SK-N-SH treated with all-trans-retinoic acid at 6 μM for 48 hours (cell line): ENCODE results near the gene EPS8L2.

Experiments
- ATAC-seq: fragments of 200-7000 bp; cut with Tn5 transposase; 3 replicates; pipeline ENCODE4 v1.9.1; 2020; ENCODE audit warnings: mild to moderate bottlenecking, moderate library complexity
- ARNTL ChIP-seq: fragments of 450-650 bp; formaldehyde crosslinking; IDR thresholded peaks from 2 replicates; pipeline ENCODE4 v1.5.0; 2020; ENCODE audit warnings: low read depth, mild to moderate bottlenecking, moderate library complexity, borderline replicate concordance
- BACH2 ChIP-seq: fragments of 250-450 bp; sonication (Bioruptor Pico); IDR thresholded peaks from 2 replicates; pipeline ENCODE4 v1.9.0; 2021; ENCODE audit warnings: mild to moderate bottlenecking, borderline replicate concordance
- CSDC2 ChIP-seq: fragments of 250-450 bp; sonication (Bioruptor Pico); IDR thresholded peaks from 2 replicates; pipeline ENCODE4 v1.5.0; 2020; ENCODE audit warnings: mild to moderate bottlenecking, moderate library complexity
- CSRNP3 ChIP-seq: fragments of 250-450 bp; sonication (Bioruptor Pico); IDR thresholded peaks from 2 replicates; pipeline ENCODE4 v1.5.1; 2021; ENCODE audit warnings: mild to moderate bottlenecking, moderate library complexity
- ESRRG ChIP-seq: fragments of 250-450 bp; sonication (Bioruptor Pico); IDR thresholded peaks from 2 replicates; pipeline ENCODE4 v1.6.1; 2021; ENCODE audit warnings: mild to moderate bottlenecking
- GLIS3 ChIP-seq: fragments of 250-450 bp; sonication (Bioruptor Pico); IDR thresholded peaks from 2 replicates; pipeline ENCODE4 v1.5.0; 2020; ENCODE audit warnings: mild to moderate bottlenecking, moderate library complexity
- ISL1 ChIP-seq: fragments of 250-450 bp; sonication (Bioruptor Pico); IDR thresholded peaks from 2 replicates; pipeline ENCODE4 v2.1.2; 2022; ENCODE audit warnings: mild to moderate bottlenecking, moderate library complexity
- OSR1 ChIP-seq: fragments of 250-450 bp; sonication (Bioruptor Pico); IDR thresholded peaks from 2 replicates; pipeline ENCODE4 v1.8.0; 2022; ENCODE audit warnings: moderate library complexity, mild to moderate bottlenecking, inconsistent platforms
- PPARA ChIP-seq: fragments of 250-450 bp; sonication (Bioruptor Pico); IDR thresholded peaks from 2 replicates; pipeline ENCODE4 v1.5.0; 2020; ENCODE audit warnings: mild to moderate bottlenecking, borderline replicate concordance
- RARB ChIP-seq: fragments of 250-450 bp; sonication (Bioruptor Pico); IDR thresholded peaks from 2 replicates; pipeline ENCODE4 v1.8.0; 2021; ENCODE audit warnings: mild to moderate bottlenecking, moderate library complexity
- SNAI2 ChIP-seq: fragments of 250-450 bp; sonication (Bioruptor Pico); IDR thresholded peaks from 2 replicates; pipeline ENCODE4 v1.5.0; 2020; ENCODE audit warnings: mild to moderate bottlenecking, moderate library complexity
- TCF4 ChIP-seq: fragments of 250-450 bp; sonication (Bioruptor Pico); IDR thresholded peaks from 2 replicates; pipeline ENCODE4 v1.8.0; 2021; ENCODE audit warnings: mild to moderate bottlenecking, moderate library complexity, borderline replicate concordance
- TOX ChIP-seq: fragments of 250-450 bp; sonication (Bioruptor Pico); IDR thresholded peaks from 2 replicates; pipeline ENCODE4 v1.8.0; 2021; ENCODE audit warnings: mild to moderate bottlenecking, moderate library complexity, borderline replicate concordance
- TSHZ2 ChIP-seq: fragments of 250-450 bp; sonication (Bioruptor Pico); IDR thresholded peaks from 2 replicates; pipeline ENCODE4 v1.5.0; 2020; ENCODE audit warnings: mild to moderate bottlenecking, moderate library complexity
- ZC3H10 ChIP-seq: fragments of 250-450 bp; sonication (Bioruptor Pico); IDR thresholded peaks from 2 replicates; pipeline ENCODE4 v1.5.1; 2021; ENCODE audit warnings: mild to moderate bottlenecking, moderate library complexity
- ZFP3 ChIP-seq: fragments of 250-450 bp; sonication (Bioruptor Pico); IDR thresholded peaks from 2 replicates; pipeline ENCODE4 v1.5.0; 2020; ENCODE audit warnings: mild to moderate bottlenecking, moderate library complexity
- ZFP30 ChIP-seq: fragments of 450-650 bp; formaldehyde crosslinking; IDR thresholded peaks from 2 replicates; pipeline ENCODE4 v1.5.0; 2022; ENCODE audit warnings: mild to moderate bottlenecking, moderate library complexity
- ZNF565 ChIP-seq: fragments of 450-650 bp; formaldehyde crosslinking; conservative IDR thresholded peaks from 2 replicates; pipeline ENCODE4 v1.5.0; 2020; ENCODE audit warnings: low read depth, mild to moderate bottlenecking, moderate library complexity
- ZNF70 ChIP-seq: fragments of 450-650 bp; formaldehyde crosslinking; IDR thresholded peaks from 2 replicates; pipeline ENCODE4 v1.5.0; 2020; ENCODE audit warnings: mild to moderate bottlenecking, moderate library complexity
- ZNF8 ChIP-seq: fragments of 450-650 bp; formaldehyde crosslinking; IDR thresholded peaks from 2 replicates; pipeline ENCODE4 v1.5.0; 2020; ENCODE audit warnings: mild to moderate bottlenecking, moderate library complexity
- TF ChIP-seq, protein P1 (sequence below): fragments of 250-450 bp; sonication (Bioruptor Pico); IDR thresholded peaks from 2 replicates; pipeline ENCODE4 v1.8.0; 2020; ENCODE audit warnings: mild to moderate bottlenecking, moderate library complexity, borderline replicate concordance
- TF ChIP-seq, protein P2 (sequence below): fragments of 250-450 bp; sonication (Bioruptor Pico); IDR thresholded peaks from 2 replicates; pipeline ENCODE4 v1.5.1; 2020; ENCODE audit warnings: low read depth, mild to moderate bottlenecking, moderate library complexity

EPS8L2 gene

GRCh38 chr11:721741-722345, 15.8 kb downstream of the EPS8L2 start:
- ATAC-seq: peak; percentile 18; the same call in 1 of the 3 replicates
- TF ChIP-seq, protein P1, sequence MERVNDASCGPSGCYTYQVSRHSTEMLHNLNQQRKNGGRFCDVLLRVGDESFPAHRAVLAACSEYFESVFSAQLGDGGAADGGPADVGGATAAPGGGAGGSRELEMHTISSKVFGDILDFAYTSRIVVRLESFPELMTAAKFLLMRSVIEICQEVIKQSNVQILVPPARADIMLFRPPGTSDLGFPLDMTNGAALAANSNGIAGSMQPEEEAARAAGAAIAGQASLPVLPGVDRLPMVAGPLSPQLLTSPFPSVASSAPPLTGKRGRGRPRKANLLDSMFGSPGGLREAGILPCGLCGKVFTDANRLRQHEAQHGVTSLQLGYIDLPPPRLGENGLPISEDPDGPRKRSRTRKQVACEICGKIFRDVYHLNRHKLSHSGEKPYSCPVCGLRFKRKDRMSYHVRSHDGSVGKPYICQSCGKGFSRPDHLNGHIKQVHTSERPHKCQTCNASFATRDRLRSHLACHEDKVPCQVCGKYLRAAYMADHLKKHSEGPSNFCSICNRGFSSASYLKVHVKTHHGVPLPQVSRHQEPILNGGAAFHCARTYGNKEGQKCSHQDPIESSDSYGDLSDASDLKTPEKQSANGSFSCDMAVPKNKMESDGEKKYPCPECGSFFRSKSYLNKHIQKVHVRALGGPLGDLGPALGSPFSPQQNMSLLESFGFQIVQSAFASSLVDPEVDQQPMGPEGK (CRISPR knock-in tag): no peak
- no peak for TF ChIP-seq ISL1
- TF ChIP-seq TOX (CRISPR knock-in tag): no peak
- no peak for TF ChIP-seq BACH2 (CRISPR knock-in tag)
- no peak for TF ChIP-seq ARNTL
- no peak for TF ChIP-seq TSHZ2
- TF ChIP-seq PPARA (CRISPR knock-in tag): no peak
- TF ChIP-seq TCF4 (CRISPR knock-in tag): no peak
- no peak for TF ChIP-seq ZFP30 (CRISPR knock-in tag)
- no peak for TF ChIP-seq GLIS3 (CRISPR knock-in tag)
- TF ChIP-seq ZNF8 (CRISPR knock-in tag): no peak
- no peak for TF ChIP-seq ZC3H10
- no peak for TF ChIP-seq SNAI2 (CRISPR knock-in tag)
- TF ChIP-seq ZNF70: no peak
- no peak for TF ChIP-seq CSDC2 (CRISPR knock-in tag)
- TF ChIP-seq OSR1 (CRISPR knock-in tag): no peak
- TF ChIP-seq ZNF565 (CRISPR knock-in tag): no peak

- no peak for TF ChIP-seq TSHZ2
- no peak for TF ChIP-seq CSDC2 (CRISPR knock-in tag)
- no peak for TF ChIP-seq SNAI2 (CRISPR knock-in tag)
- no peak for TF ChIP-seq ZNF70
- TF ChIP-seq, protein P2, sequence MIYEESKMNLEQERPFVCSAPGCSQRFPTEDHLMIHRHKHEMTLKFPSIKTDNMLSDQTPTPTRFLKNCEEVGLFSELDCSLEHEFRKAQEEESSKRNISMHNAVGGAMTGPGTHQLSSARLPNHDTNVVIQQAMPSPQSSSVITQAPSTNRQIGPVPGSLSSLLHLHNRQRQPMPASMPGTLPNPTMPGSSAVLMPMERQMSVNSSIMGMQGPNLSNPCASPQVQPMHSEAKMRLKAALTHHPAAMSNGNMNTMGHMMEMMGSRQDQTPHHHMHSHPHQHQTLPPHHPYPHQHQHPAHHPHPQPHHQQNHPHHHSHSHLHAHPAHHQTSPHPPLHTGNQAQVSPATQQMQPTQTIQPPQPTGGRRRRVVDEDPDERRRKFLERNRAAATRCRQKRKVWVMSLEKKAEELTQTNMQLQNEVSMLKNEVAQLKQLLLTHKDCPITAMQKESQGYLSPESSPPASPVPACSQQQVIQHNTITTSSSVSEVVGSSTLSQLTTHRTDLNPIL (CRISPR knock-in tag): no peak
- TF ChIP-seq CSRNP3 (CRISPR knock-in tag): no peak
- no peak for TF ChIP-seq TCF4 (CRISPR knock-in tag)
- TF ChIP-seq, protein P1 (CRISPR knock-in tag): no peak
- TF ChIP-seq ZNF565 (CRISPR knock-in tag): no peak
- TF ChIP-seq RARB (CRISPR knock-in tag): no peak
- no peak for TF ChIP-seq ZC3H10
- no peak for TF ChIP-seq ESRRG (CRISPR knock-in tag)
- no peak for TF ChIP-seq GLIS3 (CRISPR knock-in tag)
- no peak for TF ChIP-seq PPARA (CRISPR knock-in tag)
- no peak for TF ChIP-seq ZFP3
- TF ChIP-seq OSR1 (CRISPR knock-in tag): no peak
- TF ChIP-seq ZNF8 (CRISPR knock-in tag): no peak
- TF ChIP-seq, all 23 proteins: peak for 0
- ATAC-seq: no peak
Measured at GRCh38 chr11:722346-722811, 16.3 kb downstream of the EPS8L2 start.
